IPS-15b (cell line): Measurements from ENCODE around the gene UGP2.
A peak's percentile ranks its signal among the peaks of the same experiment; 100 is the strongest.
"Not testable (repeated sequence)": the region's sequence is repeated elsewhere in the genome, so short reads cannot be mapped to it uniquely, and the experiment has no call there.

ENCODE experiments used
- H3K27me3 ChIP-seq: one replicate; pipeline ENCODE4 v1.6.1; 2013; ENCODE audit warnings: low read length; ENCODE audit not compliant: control insufficient read depth, insufficient read depth
- H3K36me3 ChIP-seq: one replicate; pipeline ENCODE4 v1.6.1; 2013; ENCODE audit warnings: low read length; ENCODE audit not compliant: control insufficient read depth, insufficient read depth
- H3K4me1 ChIP-seq: one replicate; pipeline ENCODE4 v1.6.1; 2013; ENCODE audit warnings: mild to moderate bottlenecking, low read length; ENCODE audit not compliant: control insufficient read depth, insufficient read depth
- H3K4me3 ChIP-seq: one replicate; pipeline ENCODE4 v1.5.1; 2013; ENCODE audit warnings: low read depth, low read length
- H3K9ac ChIP-seq: one replicate; pipeline ENCODE4 v1.6.1; 2013; ENCODE audit warnings: low read depth, mild to moderate bottlenecking, low read length
- H3K9me3 ChIP-seq: one replicate; pipeline ENCODE4 v1.6.1; 2013; ENCODE audit warnings: mild to moderate bottlenecking, low read length; ENCODE audit not compliant: control insufficient read depth, insufficient read depth

The UGP2 gene

GRCh38 chr2:63840785-63841253, 877 bp upstream of the UGP2 start:
- Histone ChIP-seq H3K9me3 (no peaks in the 10 kb centered on the region), H3K4me3 (peak overlapping the region; percentile 95), H3K36me3 (no peaks in the 10 kb centered on the region), H3K27me3 (no peaks in the 10 kb centered on the region), H3K4me1 (peaks cover 6% of the 10 kb centered on the region), H3K9ac (peak overlapping the region; percentile 91)

- no peaks in the 10 kb centered on the region for H3K36me3 ChIP-seq
- H3K27me3 ChIP-seq = no peaks in the 10 kb centered on the region
- no peaks in the 10 kb centered on the region for H3K9me3 ChIP-seq
- peak overlapping the region; percentile 97 for H3K9ac ChIP-seq
- peak overlapping the region; percentile 95 for H3K4me3 ChIP-seq
- H3K4me1 ChIP-seq = peaks cover 6% of the 10 kb centered on the region
These were observed 709 bp downstream of the UGP2 start for GRCh38 chr2:63842149-63843061.

GRCh38 chr2:63843093-63843492, 1.4 kb downstream of the UGP2 start:
- peak overlapping the region; percentile 95 for H3K4me3 ChIP-seq
- peaks cover 6% of the 10 kb centered on the region for H3K4me1 ChIP-seq
- peak overlapping the region; percentile 97 for H3K9ac ChIP-seq
- H3K27me3 ChIP-seq = no peaks in the 10 kb centered on the region
- no peaks in the 10 kb centered on the region for H3K36me3 ChIP-seq
- H3K9me3 ChIP-seq = no peaks in the 10 kb centered on the region

DNA sequence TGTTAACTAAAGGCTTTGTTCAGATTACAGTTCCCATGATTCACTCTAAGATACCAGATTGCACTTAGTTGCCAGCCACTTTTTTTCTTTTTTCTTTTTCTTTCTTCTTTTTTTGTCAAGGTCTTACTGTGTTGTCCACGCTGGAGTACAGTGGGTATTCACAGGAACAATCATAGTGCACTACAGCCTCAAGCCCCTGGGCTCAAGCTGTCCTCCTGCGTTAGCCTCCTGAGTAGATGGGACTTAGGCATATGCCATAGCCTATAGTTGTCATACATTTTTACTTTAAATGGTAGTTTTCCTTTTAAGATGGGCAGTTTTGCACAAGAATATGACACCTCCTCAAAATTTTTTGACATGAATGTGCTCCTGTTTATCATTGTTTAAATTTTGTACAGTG, 2.1 kb downstream of the UGP2 start:
- no peaks in the 10 kb centered on the region for H3K27me3 ChIP-seq
- no peaks in the 10 kb centered on the region for H3K36me3 ChIP-seq
- H3K9ac ChIP-seq = peak overlapping the region; percentile 97
- H3K9me3 ChIP-seq = no peaks in the 10 kb centered on the region
- H3K4me1 ChIP-seq = peaks cover 6% of the 10 kb centered on the region
- H3K4me3 ChIP-seq = peak overlapping the region; percentile 95

- H3K36me3 ChIP-seq = no peaks in the 10 kb centered on the region
- H3K9me3 ChIP-seq = no peaks in the 10 kb centered on the region
- peak overlapping the region; percentile 95 for H3K4me3 ChIP-seq
- peaks cover 5% of the 10 kb centered on the region for H3K4me1 ChIP-seq
- H3K9ac ChIP-seq = peak overlapping the region; percentile 97
- H3K27me3 ChIP-seq = no peaks in the 10 kb centered on the region
These were observed 2.9 kb downstream of the UGP2 start for GRCh38 chr2:63844616-63845015.

GRCh38 chr2:63845866-63846265, 4.2 kb downstream of the UGP2 start:
- Histone ChIP-seq H3K36me3 (no peaks in the 10 kb centered on the region), H3K4me3 (peak overlapping the region; percentile 95), H3K27me3 (no peaks in the 10 kb centered on the region), H3K9me3 (no peaks in the 10 kb centered on the region), H3K9ac (peak overlapping the region; percentile 97), H3K4me1 (peaks cover 9% of the 10 kb centered on the region)

GRCh38 chr2:63846487-63846886, 4.8 kb downstream of the UGP2 start:
- peak overlapping the region; percentile 97 for H3K9ac ChIP-seq
- H3K4me1 ChIP-seq = peaks cover 15% of the 10 kb centered on the region
- no peaks in the 10 kb centered on the region for H3K27me3 ChIP-seq
- H3K9me3 ChIP-seq = no peaks in the 10 kb centered on the region
- no peaks in the 10 kb centered on the region for H3K36me3 ChIP-seq
- peak overlapping the region; percentile 95 for H3K4me3 ChIP-seq

GRCh38 chr2:63847571-63847970, 5.9 kb downstream of the UGP2 start:
- Histone ChIP-seq H3K4me1 (peaks cover 25% of the 10 kb centered on the region), H3K4me3 (peak overlapping the region; percentile 95), H3K9ac (peak overlapping the region; percentile 74)
- H3K27me3 ChIP-seq, H3K9me3 ChIP-seq, H3K36me3 ChIP-seq: not testable (repeated sequence)

DNA sequence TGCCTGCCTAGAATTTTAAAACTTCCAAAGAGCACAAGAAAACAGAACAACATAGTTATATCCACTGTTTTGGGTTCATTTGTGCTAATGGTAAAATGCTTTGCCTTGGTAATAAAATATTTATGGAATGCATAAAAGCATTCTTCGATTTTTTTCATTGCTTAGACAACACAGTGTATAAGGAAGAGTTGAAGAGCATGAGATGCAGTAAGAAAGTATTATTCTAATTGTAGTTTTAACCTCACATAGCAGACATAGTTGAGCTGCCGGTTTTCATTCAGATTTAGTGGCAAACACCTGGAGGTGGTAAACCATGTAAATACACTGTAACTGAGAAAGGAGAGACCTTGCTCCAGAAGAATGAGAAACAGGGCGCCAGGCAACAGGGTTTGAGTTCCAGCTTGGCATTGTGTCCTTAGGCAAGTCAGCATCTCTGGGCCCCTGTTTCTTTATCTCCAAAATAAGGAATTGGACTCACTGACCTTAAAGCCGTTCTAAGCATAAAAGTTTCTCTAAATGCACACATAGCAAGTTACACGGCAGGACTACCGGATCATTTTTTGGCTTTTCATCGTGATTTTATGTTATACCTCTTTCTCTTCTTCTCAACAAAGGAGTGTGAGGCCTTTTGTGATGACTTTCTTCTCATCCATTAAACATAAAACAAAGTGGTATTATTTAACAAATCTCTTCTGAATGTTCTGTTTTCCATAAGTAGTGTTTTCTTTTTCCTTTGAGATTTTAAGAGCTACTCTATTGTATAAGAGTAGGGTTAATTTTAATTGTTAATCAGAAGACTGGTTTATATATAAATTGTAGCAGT, 7.9 kb downstream of the UGP2 start:
- H3K9ac ChIP-seq = peak overlapping the region; percentile 62
- no peaks in the 10 kb centered on the region for H3K27me3 ChIP-seq
- no peaks in the 10 kb centered on the region for H3K36me3 ChIP-seq
- peak overlapping the region; percentile 45 for H3K4me3 ChIP-seq
- no peaks in the 10 kb centered on the region for H3K9me3 ChIP-seq
- peaks cover 40% of the 10 kb centered on the region for H3K4me1 ChIP-seq

- Histone ChIP-seq H3K9ac (no peak overlapping the region), H3K4me1 (peaks cover 44% of the 10 kb centered on the region), H3K4me3 (peak overlapping the region; percentile 1), H3K9me3 (no peaks in the 10 kb centered on the region), H3K36me3 (no peaks in the 10 kb centered on the region), H3K27me3 (no peaks in the 10 kb centered on the region)
These were observed 8.5 kb downstream of the UGP2 start for GRCh38 chr2:63850204-63850571.

GRCh38 chr2:63850649-63851048, 9.0 kb downstream of the UGP2 start:
- H3K9ac ChIP-seq = no peak overlapping the region
- H3K4me3 ChIP-seq = peak overlapping the region; percentile 1
- no peaks in the 10 kb centered on the region for H3K9me3 ChIP-seq
- peaks cover under 1% of the 10 kb centered on the region for H3K36me3 ChIP-seq
- peaks cover 44% of the 10 kb centered on the region for H3K4me1 ChIP-seq
- no peaks in the 10 kb centered on the region for H3K27me3 ChIP-seq
